Testis (tissue), 3 donors: Measurements from ENCODE around the gene NETO2. TPM values are rescaled to one million over a fixed set of nuclear protein-coding genes. Genes with fewer than 3 reads are reported as not detected.
"Not testable (repeated sequence)": the region's sequence is repeated elsewhere in the genome, so short reads cannot be mapped to it uniquely, and the experiment has no call there.

Experiments
- DNase-seq: peaks from one replicate; pipeline ENCODE4 v3.0.0-alpha.2; 2019
- H3K27ac ChIP-seq, 2 donors: fragments of 200-600 bp; sonication (generic); one replicate each; pipeline ENCODE4 v1.5.1; 2019
- H3K27me3 ChIP-seq: fragments of 200-600 bp; sonication (generic); one replicate; pipeline ENCODE4 v1.5.1; 2019
- H3K36me3 ChIP-seq: fragments of 200-600 bp; sonication (generic); one replicate; pipeline ENCODE4 v1.5.1; 2017; ENCODE audit warnings: low read depth; ENCODE audit errors: missing control alignments
- H3K4me1 ChIP-seq: fragments of 200-600 bp; sonication (generic); one replicate; pipeline ENCODE4 v1.5.1; 2019
- H3K4me3 ChIP-seq, 2 donors: fragments of 200-600 bp; sonication (generic); one replicate each; pipeline ENCODE4 v1.5.1; 2017 to 2019
- H3K9me3 ChIP-seq: fragments of 200-600 bp; sonication (generic); one replicate; pipeline ENCODE4 v1.5.1; 2017
- POLR2A ChIP-seq: fragments of 450-650 bp; IDR thresholded peaks from one replicate; pipeline ENCODE4 v1.6.1; 2017; ENCODE audit warnings: antibody characterized with exemption, mild to moderate bottlenecking, moderate library complexity
- WGBS, 2 donors: methylation state at CpG; one replicate each; pipeline ENCODE4 v1.1.5; 2018; 5-methylcytosine and 5-hydroxymethylcytosine counted together
- intact Hi-C: fragments of 100-400 bp; cut with DNase I; formaldehyde crosslinking; loops from one replicate; pipeline ENCODE4 v1.15.1; 2023; ENCODE audit warnings: low total_unique reads
- polyA plus RNA-seq: library from polyadenylated mRNA; stranded (reverse); fragments of 350-450 nt; fragmentation: Illumina TruSeq; extraction: RNeasy Lipid Tissue Mini Kit (QIAGEN cat#74804); gene quantifications from one replicate; pipeline ENCODE4 v1.2.3, GENCODE V29; 2014; ENCODE audit warnings: low read depth, low replicate concordance; ENCODE audit not compliant: insufficient read depth
- total RNA-seq, 2 donors: library from RNA; depleted of rRNA; stranded (reverse); fragments of >200 nt; gene quantifications; one replicate each; pipeline ENCODE4 v1.2.3, GENCODE V29; 2016
- TF ChIP-seq, protein P1 (sequence below), 3 experiments: fragments of 450-650 bp in 2 of 3; fragments of 200-600 bp in 1 of 3; sonication (generic) in 1 of 3; IDR thresholded peaks; one replicate each; pipeline ENCODE4 v1.5.1; 2016 to 2019; ENCODE audit warnings: antibody characterized with exemption in 3 of 3, mild to moderate bottlenecking in 2 of 3, moderate library complexity in 1 of 3

The NETO2 gene
- total and polyA plus RNA-seq, 3 donors from 2014 or later: 12.3 to 24.2 (median 23.5) TPM

GRCh38 chr16:47156680-47157215, 13.0 kb upstream of the NETO2 start:
- intact Hi-C loops: no loop called here

DNA sequence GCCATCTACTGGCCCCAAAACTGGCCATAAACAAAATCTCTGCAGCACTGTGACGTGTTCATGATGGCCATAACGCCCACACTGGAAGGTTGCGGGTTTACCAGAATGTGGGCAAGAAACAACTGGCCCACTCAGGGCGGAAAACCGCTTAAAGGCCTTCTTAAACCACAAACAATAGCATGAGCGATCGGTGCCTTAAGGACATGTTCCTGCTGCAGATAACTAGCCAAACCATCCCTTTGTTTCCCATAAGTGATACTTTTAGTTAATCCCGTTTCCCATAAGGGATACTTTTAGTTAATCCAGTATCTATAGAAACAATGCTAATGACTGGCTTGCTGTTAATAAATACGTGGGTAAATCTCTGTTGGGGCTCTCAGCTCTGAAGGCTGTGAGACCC, 8.8 kb upstream of the NETO2 start:
- intact Hi-C loops, H3K4me1 ChIP-seq, H3K27me3 ChIP-seq, H3K9me3 ChIP-seq, H3K36me3 ChIP-seq, H3K27ac ChIP-seq, DNase-seq, H3K4me3 ChIP-seq: not testable (repeated sequence)
- WGBS, 2 donors: 98 to 99% methylated on average over 9 of the region's 9 CpGs

More at GRCh38 chr16:47156680-47157215, 13.0 kb upstream of the NETO2 start:
- Histone ChIP-seq H3K27me3 (no peaks in the 10 kb centered on the region), H3K27ac (no peak overlapping the region), H3K4me3 (no peak overlapping the region), H3K4me1 (no peaks in the 10 kb centered on the region), H3K9me3 (no peaks in the 10 kb centered on the region), H3K36me3 (no peaks in the 10 kb centered on the region)
- no peak for DNase-seq
- WGBS, 2 donors: 74 to 85% methylated on average over 3 of the region's 3 CpGs
- no peak for TF ChIP-seq POLR2A
- TF ChIP-seq, protein P1, sequence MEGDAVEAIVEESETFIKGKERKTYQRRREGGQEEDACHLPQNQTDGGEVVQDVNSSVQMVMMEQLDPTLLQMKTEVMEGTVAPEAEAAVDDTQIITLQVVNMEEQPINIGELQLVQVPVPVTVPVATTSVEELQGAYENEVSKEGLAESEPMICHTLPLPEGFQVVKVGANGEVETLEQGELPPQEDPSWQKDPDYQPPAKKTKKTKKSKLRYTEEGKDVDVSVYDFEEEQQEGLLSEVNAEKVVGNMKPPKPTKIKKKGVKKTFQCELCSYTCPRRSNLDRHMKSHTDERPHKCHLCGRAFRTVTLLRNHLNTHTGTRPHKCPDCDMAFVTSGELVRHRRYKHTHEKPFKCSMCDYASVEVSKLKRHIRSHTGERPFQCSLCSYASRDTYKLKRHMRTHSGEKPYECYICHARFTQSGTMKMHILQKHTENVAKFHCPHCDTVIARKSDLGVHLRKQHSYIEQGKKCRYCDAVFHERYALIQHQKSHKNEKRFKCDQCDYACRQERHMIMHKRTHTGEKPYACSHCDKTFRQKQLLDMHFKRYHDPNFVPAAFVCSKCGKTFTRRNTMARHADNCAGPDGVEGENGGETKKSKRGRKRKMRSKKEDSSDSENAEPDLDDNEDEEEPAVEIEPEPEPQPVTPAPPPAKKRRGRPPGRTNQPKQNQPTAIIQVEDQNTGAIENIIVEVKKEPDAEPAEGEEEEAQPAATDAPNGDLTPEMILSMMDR (IDR thresholded peaks at IDR 0.05): no peak

DNA sequence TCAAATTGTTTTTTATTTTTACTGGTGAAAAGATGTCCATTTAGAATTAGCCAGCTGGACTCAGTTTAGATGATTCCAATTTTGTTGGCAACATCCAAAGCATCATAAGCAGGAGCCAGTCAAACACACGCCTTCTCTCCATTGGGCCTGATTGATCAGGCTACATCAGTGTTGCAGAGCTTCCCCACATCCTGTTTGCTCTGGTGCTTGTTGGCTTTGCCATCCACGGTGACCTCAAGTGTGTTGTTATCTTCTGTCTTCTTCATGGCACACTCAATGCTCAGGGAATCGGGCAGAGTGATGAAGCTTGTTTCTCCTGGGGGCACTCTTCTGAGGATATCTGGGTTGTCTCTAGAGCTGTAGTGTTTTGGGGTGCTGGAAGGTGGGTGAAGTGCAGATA, 6.3 kb upstream of the NETO2 start:
- Histone ChIP-seq H3K27ac (no peak overlapping the region), H3K9me3 (no peaks in the 10 kb centered on the region), H3K27me3 (no peaks in the 10 kb centered on the region), H3K4me3 (no peak overlapping the region), H3K4me1 (no peaks in the 10 kb centered on the region), H3K36me3 (no peaks in the 10 kb centered on the region)
- TF ChIP-seq, protein P1 (IDR thresholded peaks at IDR 0.05): no peak
- DNase-seq: no peak
- 94 to 100% methylated on average over 3 of the region's 3 CpGs for WGBS, 2 donors
- intact Hi-C loops: no loop called here

GRCh38 chr16:47144559-47144877, 773 bp upstream of the NETO2 start:
- intact Hi-C loops: loop anchor here (10.0 kb wide), 1 partner anchor 910 kb away; no protein-coding TSS in a partner anchor
- Histone ChIP-seq H3K27me3 (no peaks in the 10 kb centered on the region), H3K36me3 (no peaks in the 10 kb centered on the region), H3K4me1 (no peaks in the 10 kb centered on the region), H3K27ac (peak overlapping the region; percentile 26 to 82), H3K9me3 (no peaks in the 10 kb centered on the region), H3K4me3 (peak overlapping the region; percentile 60 to 65)
- WGBS, 2 donors: 10 to 13% methylated on average over 10 of the region's 10 CpGs
- no peak for TF ChIP-seq POLR2A
- TF ChIP-seq, protein P1 (IDR thresholded peaks at IDR 0.05): peak in 2 of 3 experiments; percentile 3 to 9
- no peak for DNase-seq

DNA sequence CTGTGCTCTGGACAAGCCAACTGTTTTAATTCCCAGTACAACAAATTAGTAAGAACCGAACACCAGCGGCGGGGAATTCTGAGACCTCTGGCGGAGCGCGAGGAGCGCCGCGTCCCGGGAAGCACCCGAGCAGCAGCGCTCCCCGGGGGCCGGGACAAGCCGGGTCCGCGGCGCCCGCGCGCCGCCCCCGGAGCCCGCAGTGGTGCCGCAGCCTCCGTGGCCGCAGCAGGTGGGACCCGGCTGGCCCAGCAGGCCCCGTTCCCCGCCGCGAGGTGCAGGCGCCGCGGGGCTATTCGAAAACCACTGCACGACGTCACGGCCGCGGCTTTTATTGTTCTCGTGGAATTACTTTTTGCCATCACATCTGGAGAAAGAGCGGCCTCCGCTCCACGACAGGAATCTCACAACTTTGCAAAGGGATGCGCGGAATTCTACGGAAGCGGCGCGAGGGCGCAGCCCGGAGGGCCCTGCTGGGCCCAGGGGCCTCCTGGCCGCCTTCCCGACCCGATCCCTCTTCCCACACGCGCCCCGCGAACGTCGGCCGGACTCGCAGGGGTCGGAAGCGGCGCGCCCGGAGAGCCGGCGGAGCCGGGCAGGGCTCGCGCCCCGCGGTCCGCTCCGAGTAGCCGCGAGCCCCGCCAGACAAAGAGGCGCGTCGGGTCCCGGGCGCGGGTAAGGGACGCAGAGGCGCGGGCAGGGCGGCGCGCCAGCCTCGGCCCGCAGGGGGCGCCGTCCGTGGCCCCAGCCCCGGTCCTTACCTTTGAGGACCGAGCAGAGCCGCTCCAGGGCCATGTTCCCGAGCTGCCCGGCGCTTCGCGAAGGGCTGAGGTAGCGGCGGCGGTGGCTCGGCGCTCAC, 696 bp downstream of the NETO2 start:
- Histone ChIP-seq H3K4me1 (no peaks in the 10 kb centered on the region), H3K9me3 (no peaks in the 10 kb centered on the region), H3K4me3 (peak overlapping the region; percentile 60 to 67), H3K27ac (peak overlapping the region in 1 of 2 donors; percentile 82), H3K27me3 (no peaks in the 10 kb centered on the region), H3K36me3 (no peaks in the 10 kb centered on the region)
- TF ChIP-seq, protein P1 (IDR thresholded peaks at IDR 0.05): peak; percentile 35 to 64 (median 56)
- TF ChIP-seq POLR2A: no peak
- intact Hi-C loops: loop anchor here (10.0 kb wide), 1 partner anchor 912 kb away; no protein-coding TSS in a partner anchor
- DNase-seq: peak; percentile 74
- 0% methylated on average over 6 to 60 of the region's 111 CpGs for WGBS, 2 donors
